K562 (cell line): ENCODE measurements around the gene IL24. TPM values are rescaled to one million over a fixed set of nuclear protein-coding genes. Genes with fewer than 3 reads are reported as not detected.

ENCODE experiments used
- ATAC-seq: fragments of 200-7000 bp; cut with Tn5 transposase; 3 replicates; pipeline ENCODE4 v1.9.1; 2020; ENCODE audit warnings: moderate library complexity
- BruUV-seq: library from RNA; stranded (reverse); fragments of 400-500 nt; replicated peaks from 2 replicates; lab custom pipeline; 2021; lab: Mats Ljungman, UMichigan
- CTCF ChIA-PET: fragments of 300-600 bp; formaldehyde crosslinking; extraction: SDS; loops from one replicate; lab custom pipeline; 2021; ENCODE audit warnings: low intra/inter-chr PET ratio; lab: Yijun Ruan, JAX
- POLR2A ChIA-PET: fragments of 300-600, 350-650 bp; sonication (Branson Sonifier 250); formaldehyde crosslinking; extraction: SDS; loops from one replicate; lab custom pipeline; 2021; ENCODE audit warnings: antibody characterized with exemption, inconsistent platforms; lab: Yijun Ruan, JAX
- DNase-seq, 4 experiments: peaks; one replicate each; pipeline versions ENCODE4 v3.0.0 to v3.0.0-alpha.2; 2011 to 2018; ENCODE audit warnings: low spot score in 3 of 4, mixed read lengths in 3 of 4; ENCODE audit errors: extremely low read depth in 1 of 4
- FAIRE-seq: peaks from 2 replicates; lab custom pipeline; 2011; peaks lifted over from hg19 to GRCh38; lab: Jason Lieb, UNC
- H2AFZ ChIP-seq: 2 replicates; pipeline ENCODE4 v1.6.0; 2011; ENCODE audit warnings: low read depth, low read length, control low read depth, inconsistent platforms
- H3K27ac ChIP-seq: fragments of 200-600 bp; 3 replicates; pipeline ENCODE4 v1.8.0; 2011; ENCODE audit warnings: low read depth, mild to moderate bottlenecking, control low read depth, inconsistent platforms, low read length, moderate library complexity, mixed read lengths; ENCODE audit errors: extremely low read depth
- H3K27me3 ChIP-seq, 2 experiments: fragments of 300-600 bp in 1 of 2; 2 replicates in 1 of 2; 3 replicates in 1 of 2; pipeline versions ENCODE4 v1.6.0 to v1.8.0; 2011; ENCODE audit warnings: inconsistent platforms in 2 of 2, low read length in 2 of 2, mild to moderate bottlenecking in 1 of 2, mixed read lengths in 1 of 2, moderate library complexity in 1 of 2; ENCODE audit not compliant: control insufficient read depth in 2 of 2, insufficient read depth in 2 of 2
- H3K36me3 ChIP-seq: fragments of 300-600 bp; 3 replicates; pipeline ENCODE4 v1.8.0; 2011; ENCODE audit warnings: mild to moderate bottlenecking, low read length, inconsistent platforms; ENCODE audit not compliant: control insufficient read depth, insufficient read depth
- H3K4me1 ChIP-seq, 2 experiments: fragments of 200-600 bp in 1 of 2; replicated peaks in 1 of 2; 2 replicates in 1 of 2; 3 replicates in 1 of 2; pipeline versions ENCODE4 v1.5.1 to v1.8.0; 2011; ENCODE audit warnings: inconsistent platforms in 2 of 2, low read length in 2 of 2, mild to moderate bottlenecking in 1 of 2, mixed read lengths in 1 of 2, moderate library complexity in 1 of 2; ENCODE audit not compliant: control insufficient read depth in 2 of 2, insufficient read depth in 2 of 2
- H3K4me2 ChIP-seq: 2 replicates; pipeline ENCODE4 v1.6.1; 2011; ENCODE audit warnings: low read length, control low read depth, inconsistent platforms, mixed read lengths; ENCODE audit not compliant: insufficient read depth
- H3K4me3 ChIP-seq: fragments of 200-600 bp; sonication (generic), shearing (Covaris generic); 2 replicates; pipeline ENCODE4 v1.5.1; 2016; ENCODE audit warnings: control low read depth, inconsistent platforms
- H3K79me2 ChIP-seq: fragments of 200-600 bp; 3 replicates; pipeline ENCODE4 v1.8.0; 2011; ENCODE audit warnings: low read length, inconsistent platforms; ENCODE audit not compliant: control insufficient read depth, insufficient read depth
- H3K9ac ChIP-seq, 2 experiments: 2 replicates each; pipeline versions ENCODE4 v1.6.0 to v1.6.1; 2011; ENCODE audit warnings: low read depth in 2 of 2, low read length in 2 of 2, control low read depth in 1 of 2, inconsistent platforms in 1 of 2, mild to moderate bottlenecking in 1 of 2, mixed read lengths in 1 of 2; ENCODE audit not compliant: insufficient read depth in 1 of 2
- H3K9me1 ChIP-seq: one replicate; pipeline ENCODE4 v1.6.0; 2011; ENCODE audit warnings: inconsistent platforms, mild to moderate bottlenecking, low read length, moderate library complexity; ENCODE audit not compliant: control insufficient read depth, insufficient read depth
- H3K9me3 ChIP-seq: replicated peaks from 2 replicates; pipeline ENCODE4 v1.5.1; 2011; ENCODE audit warnings: low read depth, low read length, inconsistent platforms; ENCODE audit not compliant: control insufficient read depth, insufficient read depth
- H4K20me1 ChIP-seq: replicated peaks from 2 replicates; pipeline ENCODE4 v1.6.1; 2011; ENCODE audit warnings: low read length, inconsistent platforms, mixed read lengths; ENCODE audit not compliant: control insufficient read depth, insufficient read depth
- BHLHE40 ChIP-seq: IDR thresholded peaks from 2 replicates; pipeline ENCODE4 v1.6.1; 2011; ENCODE audit warnings: low read length, improper control_type of control experiment
- ETV1 ChIP-seq: fragments of 450-650 bp; conservative IDR thresholded peaks from 2 replicates; pipeline ENCODE4 v1.6.1; 2016; ENCODE audit warnings: missing genetic modification characterization, control low read depth, low read depth, missing compliant biosample characterization
- GTF2E2 ChIP-seq: fragments of 200-800 bp; sonication (Bioruptor generic); IDR thresholded peaks from 2 replicates; pipeline ENCODE4 v1.6.1; 2016; ENCODE audit warnings: missing genetic modification characterization, missing compliant biosample characterization
- HDAC8 ChIP-seq: fragments of 450-650 bp; IDR thresholded peaks from 2 replicates; pipeline ENCODE4 v1.6.1; 2016; ENCODE audit warnings: mild to moderate bottlenecking, missing genetic modification characterization, moderate library complexity, missing compliant biosample characterization
- HDGF ChIP-seq: fragments of 450-650 bp; IDR thresholded peaks from 2 replicates; pipeline ENCODE4 v1.6.1; 2016
- MTA1 ChIP-seq: fragments of 450-650 bp; IDR thresholded peaks from 2 replicates; pipeline ENCODE4 v1.6.1; 2017; ENCODE audit warnings: borderline replicate concordance
- NR2C2 ChIP-seq, 2 experiments: fragments of 200-800 bp in 1 of 2; sonication (Bioruptor generic) in 1 of 2; sonication (generic) in 1 of 2; formaldehyde crosslinking in 1 of 2; IDR thresholded peaks; 2 replicates each; pipeline versions ENCODE4 v1.6.1 to v1.8.0; 2016 to 2022; ENCODE audit warnings: mild to moderate bottlenecking in 1 of 2, missing compliant biosample characterization in 1 of 2, missing genetic modification characterization in 1 of 2, missing genetic modification reagents in 1 of 2
- RFX1 ChIP-seq: fragments of 450-650 bp; IDR thresholded peaks from 2 replicates; pipeline ENCODE4 v1.6.1; 2016; ENCODE audit warnings: mild to moderate bottlenecking, moderate library complexity
- SOX6 ChIP-seq: fragments of 450-650 bp; IDR thresholded peaks from 2 replicates; pipeline ENCODE4 v1.6.1; 2014; ENCODE audit warnings: mild to moderate bottlenecking
- TAL1 ChIP-seq: fragments of 450-650 bp; IDR thresholded peaks from 2 replicates; pipeline ENCODE4 v1.6.1; 2016; ENCODE audit warnings: mild to moderate bottlenecking
- ZNF274 ChIP-seq: IDR thresholded peaks from 2 replicates; pipeline ENCODE4 v1.6.1; 2011; ENCODE audit warnings: low read depth, mild to moderate bottlenecking, low read length, moderate library complexity, borderline replicate concordance
- ZNF347 ChIP-seq: fragments of 450-650 bp; formaldehyde crosslinking; IDR thresholded peaks from 2 replicates; pipeline ENCODE4 v1.4.0; 2020; ENCODE audit warnings: low read depth, mild to moderate bottlenecking, moderate library complexity
- ZNF354B ChIP-seq: fragments of 250-450 bp; sonication (Bioruptor Pico); IDR thresholded peaks from 2 replicates; pipeline ENCODE4 v1.4.0; 2020
- WGBS: fragments of 100-300 bp; shearing (Covaris generic); methylation state at CpG from one replicate; pipeline ENCODE4 v1.1.6; 2016; ENCODE audit warnings: low coverage, mixed read lengths; ENCODE audit not compliant: insufficient coverage; ENCODE audit errors: missing lambda C conversion rate; 5-methylcytosine and 5-hydroxymethylcytosine counted together
- in situ Hi-C: fragments of 300-500 bp; cut with MboI; formaldehyde crosslinking; loops from 4 replicates; pipeline ENCODE4 v1.15.0; 2018; ENCODE audit warnings: inconsistent platforms, mixed read lengths
- intact Hi-C: fragments of 100-400 bp; cut with micrococcal nuclease; formaldehyde crosslinking; loops from 2 replicates; pipeline ENCODE4 v1.14.2; 2022
- polyA plus RNA-seq, 8 experiments: library from polyadenylated mRNA; depleted of rRNA in 4 of 8; stranded (reverse) in 5 of 8; unstranded in 3 of 8; fragments of >200 nt; fragmentation: Nextera tagmentation in 2 of 8; fragmentation: Illumina TruSeq in 1 of 8; extraction: Ambion mirVana in 2 of 8; extraction: Trizol in 1 of 8; gene quantifications; 2 replicates each; pipeline versions ENCODE4 v1.2.1 to v1.2.3, GENCODE V29; 2011 to 2014; ENCODE audit warnings: inconsistent platforms in 1 of 8, missing spikeins in 1 of 8
- total RNA-seq, 7 experiments: library from RNA; depleted of rRNA in 6 of 7; stranded (reverse); fragments of >200 nt in 6 of 7; fragmentation: Illumina TruSeq in 2 of 7; extraction: Trizol in 2 of 7; gene quantifications; 2 replicates each; pipeline versions ENCODE4 v1.2.1 to v1.2.3, GENCODE V29; 2011 to 2021; ENCODE audit warnings: low replicate concordance in 1 of 7
- TF ChIP-seq, protein P1 (sequence below): IDR thresholded peaks from 3 replicates; pipeline ENCODE4 v1.6.1; 2011; ENCODE audit warnings: borderline replicate concordance, mild to moderate bottlenecking; ENCODE audit not compliant: insufficient read length, insufficient read depth
- TF ChIP-seq, protein P2 (sequence below): sonication (generic); formaldehyde crosslinking; IDR thresholded peaks from 2 replicates; pipeline ENCODE4 v1.9.0; 2022; ENCODE audit warnings: mild to moderate bottlenecking, missing genetic modification reagents
- TF ChIP-seq, protein P3 (sequence below): sonication (generic); formaldehyde crosslinking; IDR thresholded peaks from 2 replicates; pipeline ENCODE4 v1.8.0; 2022; ENCODE audit warnings: missing genetic modification reagents, mild to moderate bottlenecking, moderate library complexity, borderline replicate concordance
- TF ChIP-seq, protein P4 (sequence below): fragments of 450-650 bp; formaldehyde crosslinking; IDR thresholded peaks from 2 replicates; pipeline ENCODE4 v1.4.0; 2020; ENCODE audit warnings: mild to moderate bottlenecking

IL24 gene
- total and polyA plus RNA-seq, 9 of the 15 experiments (the other 6 are each of a cell fraction or from before 2014, with no cell fraction given), result 0.04 to 0.19 TPM; not detected in 7

DNA sequence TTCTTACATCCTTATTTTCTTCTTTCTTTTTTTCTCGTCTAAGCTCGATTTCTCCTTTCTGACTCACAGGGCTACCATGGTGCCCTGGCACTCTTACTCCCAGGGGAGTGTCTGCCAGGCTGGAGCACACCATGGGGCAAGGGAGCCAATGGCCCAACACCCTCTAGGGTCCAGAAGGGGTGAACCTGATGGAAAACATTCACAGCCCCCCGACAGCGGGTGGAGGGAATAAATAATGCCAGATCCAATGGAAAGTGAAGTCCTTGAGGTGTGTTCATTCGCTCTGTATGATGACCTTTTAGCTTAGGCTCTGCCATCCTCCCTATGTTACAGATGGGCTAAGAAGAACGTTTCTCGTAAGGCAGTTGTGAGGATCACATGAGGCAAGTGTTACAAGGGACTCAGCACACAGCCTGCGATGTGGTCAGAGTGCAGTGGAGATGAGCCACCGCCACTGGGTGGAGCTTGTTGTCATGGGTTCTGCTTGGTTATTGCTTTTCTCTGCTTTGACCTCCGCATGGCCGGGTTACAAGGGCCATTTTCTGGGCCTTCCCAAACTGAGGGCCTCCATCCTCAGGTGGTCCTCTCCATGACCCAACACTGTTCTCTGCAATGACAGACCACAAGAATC lies 28.0 kb downstream of the IL24 start:
- ATAC-seq, result peak; percentile 92
- H3K27me3 ChIP-seq, result no peaks in the 10 kb centered on the region; a peak in 1 of 5 replicates
- FAIRE-seq, result peak; percentile 63
- ChIA-PET POLR2A (interaction anchor here (0.7 to 1.1 kb wide), 4 partner anchors 8 to 1300 kb away, joined by 3 to 4 read pairs (median 3); no protein-coding TSS in a partner anchor), CTCF (interaction anchor here (1.1 to 1.3 kb wide), 2 partner anchors 54 to 152 kb away, joined by 3 to 4 read pairs; no protein-coding TSS in a partner anchor)
- no peaks in the 10 kb centered on the region for H3K79me2 ChIP-seq
- no peak overlapping the region for H3K4me3 ChIP-seq
- intact Hi-C loops (loop anchor here (1.0 kb wide), 1 partner anchor 57 kb away; no protein-coding TSS in a partner anchor), in situ Hi-C loops (no loop called here)
- H3K4me2 ChIP-seq, result peak overlapping the region; percentile 12; the same call in 1 of the 2 replicates
- H3K36me3 ChIP-seq, result no peaks in the 10 kb centered on the region
- H4K20me1 ChIP-seq, result no peaks in the 10 kb centered on the region
- 42% methylated on average over 11 of the region's 11 CpGs for WGBS
- DNase-seq, result peak; percentile 49 to 81 (median 60)
- BruUV-seq, result no TSS peak
- peak overlapping the region; percentile 51 for H2AFZ ChIP-seq
- no peaks in the 10 kb centered on the region; the same call in 1 of the 2 replicates for H3K9me3 ChIP-seq
- peaks cover 7 to 29% of the 10 kb centered on the region in 2 experiments for H3K4me1 ChIP-seq
- H3K9ac ChIP-seq, result no peak overlapping the region
- peak overlapping the region; percentile 13; the same call in 2 of the 3 replicates for H3K27ac ChIP-seq
- H3K9me1 ChIP-seq, result no peaks in the 10 kb centered on the region
- TF ChIP-seq ZNF354B (CRISPR knock-in tag) (no peak), TAL1 (no peak), RFX1 (peak; percentile 68), BHLHE40 (peak; percentile 48; the same call in 1 of the 2 replicates), NR2C2 (CRISPR knock-in tag; IDR thresholded peaks at IDR 0.05) (no peak), NR2C2 (tag; IDR thresholded peaks at IDR 0.05) (peak; percentile 64), ZNF274 (no peak), GTF2E2 (tag) (no peak), SOX6 (0 out of 2 replicates have a peak, but pooled peaks have one; percentile 13), MTA1 (no peak), ZNF347 (no peak), ETV1 (tag) (no peak), HDGF (no peak), HDAC8 (tag) (no peak)
- TF ChIP-seq, protein P1, sequence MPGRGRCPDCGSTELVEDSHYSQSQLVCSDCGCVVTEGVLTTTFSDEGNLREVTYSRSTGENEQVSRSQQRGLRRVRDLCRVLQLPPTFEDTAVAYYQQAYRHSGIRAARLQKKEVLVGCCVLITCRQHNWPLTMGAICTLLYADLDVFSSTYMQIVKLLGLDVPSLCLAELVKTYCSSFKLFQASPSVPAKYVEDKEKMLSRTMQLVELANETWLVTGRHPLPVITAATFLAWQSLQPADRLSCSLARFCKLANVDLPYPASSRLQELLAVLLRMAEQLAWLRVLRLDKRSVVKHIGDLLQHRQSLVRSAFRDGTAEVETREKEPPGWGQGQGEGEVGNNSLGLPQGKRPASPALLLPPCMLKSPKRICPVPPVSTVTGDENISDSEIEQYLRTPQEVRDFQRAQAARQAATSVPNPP, result no peak
- TF ChIP-seq, protein P2, sequence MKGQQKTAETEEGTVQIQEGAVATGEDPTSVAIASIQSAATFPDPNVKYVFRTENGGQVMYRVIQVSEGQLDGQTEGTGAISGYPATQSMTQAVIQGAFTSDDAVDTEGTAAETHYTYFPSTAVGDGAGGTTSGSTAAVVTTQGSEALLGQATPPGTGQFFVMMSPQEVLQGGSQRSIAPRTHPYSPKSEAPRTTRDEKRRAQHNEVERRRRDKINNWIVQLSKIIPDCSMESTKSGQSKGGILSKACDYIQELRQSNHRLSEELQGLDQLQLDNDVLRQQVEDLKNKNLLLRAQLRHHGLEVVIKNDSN, result peak; percentile 86
- TF ChIP-seq, protein P3, sequence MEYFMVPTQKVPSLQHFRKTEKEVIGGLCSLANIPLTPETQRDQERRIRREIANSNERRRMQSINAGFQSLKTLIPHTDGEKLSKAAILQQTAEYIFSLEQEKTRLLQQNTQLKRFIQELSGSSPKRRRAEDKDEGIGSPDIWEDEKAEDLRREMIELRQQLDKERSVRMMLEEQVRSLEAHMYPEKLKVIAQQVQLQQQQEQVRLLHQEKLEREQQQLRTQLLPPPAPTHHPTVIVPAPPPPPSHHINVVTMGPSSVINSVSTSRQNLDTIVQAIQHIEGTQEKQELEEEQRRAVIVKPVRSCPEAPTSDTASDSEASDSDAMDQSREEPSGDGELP (CRISPR knock-in tag), result peak; percentile 40; the same call in 1 of the 2 replicates
- TF ChIP-seq, protein P4, sequence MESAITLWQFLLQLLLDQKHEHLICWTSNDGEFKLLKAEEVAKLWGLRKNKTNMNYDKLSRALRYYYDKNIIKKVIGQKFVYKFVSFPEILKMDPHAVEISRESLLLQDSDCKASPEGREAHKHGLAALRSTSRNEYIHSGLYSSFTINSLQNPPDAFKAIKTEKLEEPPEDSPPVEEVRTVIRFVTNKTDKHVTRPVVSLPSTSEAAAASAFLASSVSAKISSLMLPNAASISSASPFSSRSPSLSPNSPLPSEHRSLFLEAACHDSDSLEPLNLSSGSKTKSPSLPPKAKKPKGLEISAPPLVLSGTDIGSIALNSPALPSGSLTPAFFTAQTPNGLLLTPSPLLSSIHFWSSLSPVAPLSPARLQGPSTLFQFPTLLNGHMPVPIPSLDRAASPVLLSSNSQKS, result no peak
